ENCODE results near the gene HOXB4. TPM values are rescaled to one million over a fixed set of nuclear protein-coding genes. Genes with fewer than 3 reads are reported as not detected.

HOXB4 gene
- total RNA-seq, 1 experiment from 2014 or later, result not detected

DNA sequence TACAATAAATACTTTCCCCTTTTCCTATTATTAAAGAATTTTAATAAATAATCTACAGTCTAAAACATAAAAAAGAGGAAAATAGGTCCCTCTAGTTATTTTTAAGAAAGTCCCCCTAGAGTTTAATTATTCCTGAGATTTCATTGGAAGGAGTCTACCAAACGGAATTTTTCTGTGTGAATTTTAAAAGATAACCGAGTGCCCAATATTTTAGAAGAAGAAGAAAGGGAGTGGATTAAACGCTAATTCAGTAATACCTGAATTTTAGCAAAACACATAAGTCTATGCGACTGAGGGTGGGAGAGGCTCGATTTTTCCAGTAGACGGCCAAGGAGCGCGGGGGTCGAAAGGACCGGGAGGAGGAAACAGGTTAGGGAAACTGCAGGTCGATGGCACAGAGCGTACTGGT lies 35.4 kb downstream of the HOXB4 start:
- no peak for DNase-seq
- H3K56ac ChIP-seq (ENCODE audit: insufficient read length, low read depth, low read length), result no peak overlapping the region
- no peak overlapping the region for H4K8ac ChIP-seq (replicated peaks; ENCODE audit: insufficient read length, low read depth, low read length)
- H3K4me1 Mint-ChIP-seq, result peaks cover 25 to 52% of the 10 kb centered on the region in 2 experiments
- H3K79me1 ChIP-seq (ENCODE audit: insufficient read depth, low read depth, low read length, poor library complexity, severe bottlenecking), result no peaks in the 10 kb centered on the region
- no peak overlapping the region for H2BK120ac ChIP-seq (ENCODE audit: low read depth, low read length, poor library complexity, severe bottlenecking)
- H3K9me3 Mint-ChIP-seq, result peaks cover 0 to 17% of the 10 kb centered on the region in 2 experiments; a peak in 2 of 5 replicates
- H3K27ac ChIP-seq (ENCODE audit: insufficient read length, low read depth, low read length), result no peak overlapping the region
- peaks cover 6% of the 10 kb centered on the region for H3K23me2 ChIP-seq (ENCODE audit: insufficient read length, low read depth, low read length, poor library complexity, severe bottlenecking)
- no peak overlapping the region for H3K4ac ChIP-seq (ENCODE audit: low read depth, low read length)
- H3K14ac ChIP-seq (ENCODE audit: insufficient read depth, low read length), result no peak overlapping the region
- H2BK20ac ChIP-seq (ENCODE audit: low read depth, low read length, poor library complexity, severe bottlenecking), result no peak overlapping the region
- H3K4me1 ChIP-seq (ENCODE audit: insufficient read depth, low read length), result no peaks in the 10 kb centered on the region
- no peak overlapping the region for H3T11ph ChIP-seq (ENCODE audit: low read length)
- no peak overlapping the region for H3K23ac ChIP-seq (ENCODE audit: insufficient read length, low read depth, low read length)
- no peak overlapping the region for H2BK5ac ChIP-seq (ENCODE audit: insufficient read length, low read length)
- no peaks in the 10 kb centered on the region for H4K20me1 ChIP-seq (ENCODE audit: control insufficient read depth, insufficient read depth, insufficient read length)
- H3K4me3 Mint-ChIP-seq, result peak overlapping the region; percentile 32 to 70
- peaks cover 98% of the 10 kb centered on the region for H3K27me3 Mint-ChIP-seq (ENCODE audit: low read depth)
- no peaks in the 10 kb centered on the region for H3K9me3 ChIP-seq (ENCODE audit: control insufficient read depth, low read depth, low read length)
- peak overlapping the region; percentile 24 for H3K4me2 ChIP-seq (ENCODE audit: insufficient read depth, insufficient read length, low read length)
- no peak overlapping the region for H4K5ac ChIP-seq (ENCODE audit: insufficient read length, low read depth, low read length)
- H3K9ac ChIP-seq (ENCODE audit: extremely low read depth, insufficient read length, low read length), result no peak overlapping the region
- TF ChIP-seq, protein P1, sequence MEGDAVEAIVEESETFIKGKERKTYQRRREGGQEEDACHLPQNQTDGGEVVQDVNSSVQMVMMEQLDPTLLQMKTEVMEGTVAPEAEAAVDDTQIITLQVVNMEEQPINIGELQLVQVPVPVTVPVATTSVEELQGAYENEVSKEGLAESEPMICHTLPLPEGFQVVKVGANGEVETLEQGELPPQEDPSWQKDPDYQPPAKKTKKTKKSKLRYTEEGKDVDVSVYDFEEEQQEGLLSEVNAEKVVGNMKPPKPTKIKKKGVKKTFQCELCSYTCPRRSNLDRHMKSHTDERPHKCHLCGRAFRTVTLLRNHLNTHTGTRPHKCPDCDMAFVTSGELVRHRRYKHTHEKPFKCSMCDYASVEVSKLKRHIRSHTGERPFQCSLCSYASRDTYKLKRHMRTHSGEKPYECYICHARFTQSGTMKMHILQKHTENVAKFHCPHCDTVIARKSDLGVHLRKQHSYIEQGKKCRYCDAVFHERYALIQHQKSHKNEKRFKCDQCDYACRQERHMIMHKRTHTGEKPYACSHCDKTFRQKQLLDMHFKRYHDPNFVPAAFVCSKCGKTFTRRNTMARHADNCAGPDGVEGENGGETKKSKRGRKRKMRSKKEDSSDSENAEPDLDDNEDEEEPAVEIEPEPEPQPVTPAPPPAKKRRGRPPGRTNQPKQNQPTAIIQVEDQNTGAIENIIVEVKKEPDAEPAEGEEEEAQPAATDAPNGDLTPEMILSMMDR (conservative IDR thresholded peaks at IDR 0.05), result no peak
- no peak overlapping the region for H2BK15ac ChIP-seq (ENCODE audit: low read depth, low read length)
- no peak overlapping the region for H3K27ac Mint-ChIP-seq
- H2AK5ac ChIP-seq (ENCODE audit: insufficient read length, low read length), result no peak overlapping the region
- no peaks in the 10 kb centered on the region for H3K79me2 ChIP-seq (ENCODE audit: insufficient read depth, low read length)
- H3K36me3 Mint-ChIP-seq (ENCODE audit: insufficient read depth in 1 of 3, low read depth in 3 of 3), result no peaks in the 10 kb centered on the region; a peak in 1 of 7 replicates
- H2AFZ ChIP-seq (ENCODE audit: low read length), result no peak overlapping the region
- whole genome bisulfite sequencing (ENCODE audit: extremely low coverage, insufficient read length, low lambda C conversion rate), result no CpG with 5 or more reads among the region's 12 CpGs
- H3K27me3 ChIP-seq (ENCODE audit: insufficient read depth, low read length), result peaks cover 77% of the 10 kb centered on the region
- H3K18ac ChIP-seq (ENCODE audit: insufficient read length, low read depth, low read length), result no peak overlapping the region
- no peak overlapping the region for H4K91ac ChIP-seq (ENCODE audit: insufficient read length, low read depth, low read length)
- H2BK12ac ChIP-seq (ENCODE audit: insufficient read length, low read depth, low read length), result no peak overlapping the region

Measured in H9 (cell line).